Natural killer cell (primary cell): ENCODE results near the gene ZNF737. TPM values are rescaled to one million over a fixed set of nuclear protein-coding genes. Genes with fewer than 3 reads are reported as not detected.
"Not testable (repeated sequence)": the region's sequence is repeated elsewhere in the genome, so short reads cannot be mapped to it uniquely, and the experiment has no call there.

Source experiments
- ATAC-seq, 3 donors: fragments of 150-1000 bp in 2 of 3; fragments of 200-7000 bp in 1 of 3; cut with Tn5 transposase; 1 replicate in 1 of 3; 2 replicates in 2 of 3; pipeline ENCODE4 v1.10.0; 2021; ENCODE audit warnings: mild to moderate bottlenecking in 2 of 3, moderate library complexity in 2 of 3
- DNase-seq, 2 donors: peaks; one replicate each; pipeline versions ENCODE4 v3.0.0 to v3.0.0-alpha.2; 2013 to 2021; ENCODE audit warnings: mixed read lengths in 1 of 2
- H3K27ac ChIP-seq: one replicate; pipeline ENCODE4 v1.5.1; 2013; ENCODE audit warnings: mild to moderate bottlenecking, low read length
- H3K27me3 ChIP-seq: one replicate; pipeline ENCODE4 v1.6.1; 2013; ENCODE audit warnings: low read length; ENCODE audit not compliant: control insufficient read depth, insufficient read depth
- H3K36me3 ChIP-seq: one replicate; pipeline ENCODE4 v1.6.1; 2013; ENCODE audit warnings: low read length; ENCODE audit not compliant: control insufficient read depth, insufficient read depth
- H3K4me1 ChIP-seq: one replicate; pipeline ENCODE4 v1.6.1; 2013; ENCODE audit warnings: low read length; ENCODE audit not compliant: control insufficient read depth, insufficient read depth
- H3K4me3 ChIP-seq: one replicate; pipeline ENCODE4 v1.5.1; 2013; ENCODE audit warnings: low read length
- H3K9me3 ChIP-seq: one replicate; pipeline ENCODE4 v1.6.1; 2013; ENCODE audit warnings: low read length; ENCODE audit not compliant: control insufficient read depth, insufficient read depth
- H3K27ac Mint-ChIP-seq, 2 donors: one replicate each; pipeline ENCODE4 v1.8.0; 2022; ENCODE audit warnings: mild to moderate bottlenecking in 2 of 2, mixed read lengths in 2 of 2, moderate library complexity in 1 of 2
- H3K27me3 Mint-ChIP-seq, 2 donors: one replicate each; pipeline ENCODE4 v1.8.0; 2022; ENCODE audit warnings: low read depth in 2 of 2, mixed read lengths in 2 of 2
- H3K36me3 Mint-ChIP-seq: one replicate; pipeline ENCODE4 v1.8.0; 2022; ENCODE audit warnings: mixed read lengths
- H3K4me1 Mint-ChIP-seq, 2 donors: one replicate each; pipeline ENCODE4 v1.8.0; 2022; ENCODE audit warnings: mixed read lengths in 2 of 2
- H3K4me3 Mint-ChIP-seq: one replicate; pipeline ENCODE4 v1.8.0; 2022; ENCODE audit warnings: mild to moderate bottlenecking, moderate library complexity, mixed read lengths
- H3K9me3 Mint-ChIP-seq, 2 donors: one replicate each; pipeline ENCODE4 v1.8.0; 2022; ENCODE audit warnings: mixed read lengths in 2 of 2
- CTCF ChIP-seq: fragments of 200-600 bp; IDR thresholded peaks from one replicate; pipeline ENCODE4 v1.8.0; 2022; ENCODE audit warnings: antibody characterized with exemption
- WGBS: methylation state at CpG from one replicate; pipeline ENCODE4 v1.1.7; 2013; ENCODE audit warnings: missing lambda C conversion rate; ENCODE audit not compliant: insufficient coverage; 5-methylcytosine and 5-hydroxymethylcytosine counted together
- intact Hi-C: fragments of 100-400 bp; cut with micrococcal nuclease; formaldehyde crosslinking; loops from one replicate; pipeline ENCODE4 v1.14.2; 2022
- total RNA-seq, 4 donors: library from RNA; stranded (reverse); fragments of 120-200 nt in 1 of 4; gene quantifications; one replicate each; pipeline versions ENCODE4 v1.2.3 to v1.2.4, GENCODE V29; 2013 to 2022

The ZNF737 gene
- total RNA-seq, 3 donors from 2014 or later (not counting 1 experiment from before 2014, with no cell fraction given), result 10.1 to 16.5 (median 13.7) TPM

GRCh38 chr19:20607943-20608342, 42.4 kb upstream of the ZNF737 start:
- no peaks in the 10 kb centered on the region for H3K36me3 Mint-ChIP-seq
- no peak for ATAC-seq
- Histone ChIP-seq H3K27ac (no peak overlapping the region), H3K27me3 (no peaks in the 10 kb centered on the region), H3K4me3 (no peak overlapping the region), H3K9me3 (peaks cover 32% of the 10 kb centered on the region), H3K36me3 (no peaks in the 10 kb centered on the region), H3K4me1 (no peaks in the 10 kb centered on the region)
- TF ChIP-seq CTCF, result no peak
- no peaks in the 10 kb centered on the region for H3K27me3 Mint-ChIP-seq
- DNase-seq, result no peak
- peaks cover 0 to 7% of the 10 kb centered on the region in 2 donors for H3K4me1 Mint-ChIP-seq
- 82% methylated on average over 1 of the region's 1 CpG for WGBS
- H3K4me3 Mint-ChIP-seq, result no peak overlapping the region
- peaks cover 9 to 21% of the 10 kb centered on the region in 2 donors for H3K9me3 Mint-ChIP-seq
- no peak overlapping the region for H3K27ac Mint-ChIP-seq
- intact Hi-C loops, result no loop called here

GRCh38 chr19:20558571-20558970, 7.0 kb downstream of the ZNF737 start:
- no peak for TF ChIP-seq CTCF
- no peaks in the 10 kb centered on the region for H3K27me3 ChIP-seq
- intact Hi-C loops, result no loop called here
- H3K27ac ChIP-seq, result no peak overlapping the region
- peaks cover 62% of the 10 kb centered on the region for H3K36me3 Mint-ChIP-seq
- ATAC-seq (peak; percentile 41 to 85 (median 79)), DNase-seq (no peak)
- H3K4me1 ChIP-seq, result no peaks in the 10 kb centered on the region
- no peaks in the 10 kb centered on the region for H3K27me3 Mint-ChIP-seq
- H3K4me3 ChIP-seq, result no peak overlapping the region
- peaks cover 2 to 14% of the 10 kb centered on the region in 2 donors for H3K9me3 Mint-ChIP-seq
- peaks cover 62% of the 10 kb centered on the region for H3K9me3 ChIP-seq
- H3K4me3 Mint-ChIP-seq, result peak overlapping the region; percentile 18
- H3K27ac Mint-ChIP-seq, result peak overlapping the region; percentile 75 to 87
- peaks cover 4% of the 10 kb centered on the region for H3K36me3 ChIP-seq
- H3K4me1 Mint-ChIP-seq, result peaks cover 34 to 44% of the 10 kb centered on the region in 2 donors

DNA sequence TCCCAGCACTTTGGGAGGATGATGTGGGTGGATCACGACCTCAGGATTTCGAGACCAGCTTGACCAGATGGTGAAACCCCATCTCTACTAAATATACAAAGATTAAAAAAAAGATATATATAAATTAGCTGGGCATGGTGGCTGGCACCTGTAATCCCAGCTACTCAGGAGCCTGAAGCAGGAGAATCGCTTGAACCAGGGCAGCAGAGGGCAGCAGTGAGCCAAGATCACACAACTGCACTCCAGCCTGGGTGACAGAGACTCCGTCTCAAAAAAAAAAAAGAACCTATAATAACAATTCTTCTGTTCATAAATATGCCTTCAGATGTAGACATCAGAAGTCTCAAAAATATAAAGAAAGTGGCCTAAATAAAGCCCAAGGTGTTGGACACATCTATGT, 7.6 kb downstream of the ZNF737 start:
- DNase-seq (no peak), ATAC-seq (peak in 2 of 3 donors; percentile 18 to 60)
- intact Hi-C loops, result no loop called here
- 85% methylated on average over 2 of the region's 4 CpGs for WGBS
- no peak overlapping the region for H3K27ac ChIP-seq
- Mint-ChIP-seq H3K4me3 (no peak overlapping the region), H3K27me3 (no peaks in the 10 kb centered on the region), H3K36me3 (peaks cover 68% of the 10 kb centered on the region), H3K9me3 (peaks cover 2 to 14% of the 10 kb centered on the region in 2 donors), H3K4me1 (peaks cover 34 to 44% of the 10 kb centered on the region in 2 donors), H3K27ac (peak overlapping the region in 1 of 2 donors; percentile 87)
- no peak overlapping the region for H3K4me3 ChIP-seq
- H3K9me3 ChIP-seq, result peaks cover 62% of the 10 kb centered on the region
- H3K27me3 ChIP-seq, result no peaks in the 10 kb centered on the region
- H3K4me1 ChIP-seq, result no peaks in the 10 kb centered on the region
- TF ChIP-seq CTCF, result no peak
- peaks cover 9% of the 10 kb centered on the region for H3K36me3 ChIP-seq

- DNase-seq, intact Hi-C loops, H3K27ac Mint-ChIP-seq, H3K4me3 Mint-ChIP-seq, H3K27me3 Mint-ChIP-seq, H3K27ac ChIP-seq, H3K4me1 ChIP-seq, H3K4me3 ChIP-seq, ATAC-seq, H3K4me1 Mint-ChIP-seq, H3K27me3 ChIP-seq: not testable (repeated sequence)
- WGBS, result 100% methylated on average over 7 of the region's 7 CpGs
- H3K36me3 ChIP-seq, result peaks cover 50% of the 10 kb centered on the region
- H3K9me3 ChIP-seq, result peaks cover 67% of the 10 kb centered on the region
- Mint-ChIP-seq H3K36me3 (peaks cover 57% of the 10 kb centered on the region), H3K9me3 (peaks cover 11 to 21% of the 10 kb centered on the region in 2 donors)
Measured at GRCh38 chr19:20544667-20545333, 20.8 kb downstream of the ZNF737 start.

DNA sequence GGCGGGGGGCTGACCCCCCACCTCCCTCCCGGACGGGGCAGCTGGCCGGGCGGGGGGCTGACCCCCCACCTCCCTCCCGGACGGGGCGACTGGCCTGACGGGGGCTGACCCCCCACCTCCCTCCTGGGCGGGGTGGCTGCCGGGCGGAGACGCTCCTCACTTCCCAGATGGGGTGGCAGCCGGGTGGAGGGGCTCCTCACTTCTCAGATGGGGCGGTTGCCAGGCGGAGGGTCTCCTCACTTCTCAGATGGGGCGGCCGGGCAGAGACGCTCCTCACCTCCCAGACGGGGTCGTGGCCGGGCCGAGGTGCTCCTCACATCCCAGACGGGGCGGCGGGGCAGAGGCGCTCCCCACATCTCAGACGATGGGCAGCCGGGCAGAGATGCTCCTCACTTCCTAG, 35.3 kb downstream of the ZNF737 start:
- not testable (repeated sequence) for H3K4me1 Mint-ChIP-seq

More for the DNA sequence above, 35.3 kb downstream of the ZNF737 start:
- H3K4me1 ChIP-seq, H3K4me3 ChIP-seq, H3K27me3 Mint-ChIP-seq, ATAC-seq, H3K27ac Mint-ChIP-seq, H3K27ac ChIP-seq, intact Hi-C loops, H3K9me3 Mint-ChIP-seq, H3K4me3 Mint-ChIP-seq, H3K36me3 ChIP-seq, DNase-seq, H3K27me3 ChIP-seq: not testable (repeated sequence)
- 96% methylated on average over 25 of the region's 29 CpGs for WGBS
- peaks cover 13% of the 10 kb centered on the region for H3K36me3 Mint-ChIP-seq
- H3K9me3 ChIP-seq, result peaks cover 34% of the 10 kb centered on the region
